ENCODE data around the gene TP53BP2. TPM values are rescaled to one million over a fixed set of nuclear protein-coding genes. Genes with fewer than 3 reads are reported as not detected.

The TP53BP2 gene
- total RNA-seq, 1 donor: 31.8 TPM

- Histone ChIP-seq H3K36me3 (ENCODE audit: insufficient read depth, low read length) (no peaks in the 10 kb centered on the region), H3K27me3 (ENCODE audit: insufficient read depth, low read length) (no peaks in the 10 kb centered on the region), H4K20me1 (ENCODE audit: insufficient read depth, low read length) (peaks cover 33% of the 10 kb centered on the region), H3K4me2 (ENCODE audit: insufficient read depth, low read length) (no peak overlapping the region), H3K4me3 (ENCODE audit: insufficient read depth, low read length) (no peak overlapping the region), H3K9me3 (ENCODE audit: low read depth, low read length) (no peaks in the 10 kb centered on the region), H2AFZ (ENCODE audit: low read length) (no peak overlapping the region), H3K27ac (ENCODE audit: low read depth, low read length) (no peak overlapping the region), H3K4me1 (ENCODE audit: insufficient read depth, low read length) (peaks cover 31% of the 10 kb centered on the region), H3K79me2 (ENCODE audit: insufficient read depth, low read length) (peaks cover 95% of the 10 kb centered on the region)
- TF ChIP-seq CTCF (IDR thresholded peaks at IDR 0.05; ENCODE audit: extremely low read depth, low read depth, low read length): no peak
- no peak for DNase-seq (ENCODE audit: insufficient read length, low spot score, missing footprints)
Measured at GRCh38 chr1:223840254-223840653, 5.5 kb downstream of the TP53BP2 start.

- no peaks in the 10 kb centered on the region for H3K36me3 ChIP-seq (ENCODE audit: insufficient read depth, low read length)
- no peaks in the 10 kb centered on the region for H3K27me3 ChIP-seq (ENCODE audit: insufficient read depth, low read length)
- H3K79me2 ChIP-seq (ENCODE audit: insufficient read depth, low read length): peaks cover 96% of the 10 kb centered on the region
- no peak overlapping the region for H3K4me3 ChIP-seq (ENCODE audit: insufficient read depth, low read length)
- no peak overlapping the region for H3K4me2 ChIP-seq (ENCODE audit: insufficient read depth, low read length)
- H2AFZ ChIP-seq (ENCODE audit: low read length): no peak overlapping the region
- H3K27ac ChIP-seq (ENCODE audit: low read depth, low read length): no peak overlapping the region
- H4K20me1 ChIP-seq (ENCODE audit: insufficient read depth, low read length): peaks cover 41% of the 10 kb centered on the region
- TF ChIP-seq CTCF (IDR thresholded peaks at IDR 0.05; ENCODE audit: extremely low read depth, low read depth, low read length): no peak
- peaks cover 33% of the 10 kb centered on the region for H3K4me1 ChIP-seq (ENCODE audit: insufficient read depth, low read length)
- no peak for DNase-seq (ENCODE audit: insufficient read length, low spot score, missing footprints)
- no peaks in the 10 kb centered on the region for H3K9me3 ChIP-seq (ENCODE audit: low read depth, low read length)
Measured at GRCh38 chr1:223838125-223838854, 7.5 kb downstream of the TP53BP2 start.

- Histone ChIP-seq H3K4me3 (ENCODE audit: insufficient read depth, low read length) (no peak overlapping the region), H3K4me1 (ENCODE audit: insufficient read depth, low read length) (peaks cover 36% of the 10 kb centered on the region), H3K27ac (ENCODE audit: low read depth, low read length) (no peak overlapping the region), H2AFZ (ENCODE audit: low read length) (no peak overlapping the region), H3K79me2 (ENCODE audit: insufficient read depth, low read length) (peaks cover 96% of the 10 kb centered on the region), H3K27me3 (ENCODE audit: insufficient read depth, low read length) (no peaks in the 10 kb centered on the region), H3K36me3 (ENCODE audit: insufficient read depth, low read length) (no peaks in the 10 kb centered on the region), H4K20me1 (ENCODE audit: insufficient read depth, low read length) (peaks cover 42% of the 10 kb centered on the region), H3K9me3 (ENCODE audit: low read depth, low read length) (no peaks in the 10 kb centered on the region), H3K4me2 (ENCODE audit: insufficient read depth, low read length) (no peak overlapping the region)
- no peak for TF ChIP-seq CTCF (IDR thresholded peaks at IDR 0.05; ENCODE audit: extremely low read depth, low read depth, low read length)
- no peak for DNase-seq (ENCODE audit: insufficient read length, low spot score, missing footprints)
Measured at GRCh38 chr1:223837687-223838086, 8.1 kb downstream of the TP53BP2 start.

- H4K20me1 ChIP-seq (ENCODE audit: insufficient read depth, low read length): peaks cover 45% of the 10 kb centered on the region
- no peak overlapping the region for H3K27ac ChIP-seq (ENCODE audit: low read depth, low read length)
- H3K9me3 ChIP-seq (ENCODE audit: low read depth, low read length): no peaks in the 10 kb centered on the region
- H3K4me2 ChIP-seq (ENCODE audit: insufficient read depth, low read length): no peak overlapping the region
- no peaks in the 10 kb centered on the region for H3K36me3 ChIP-seq (ENCODE audit: insufficient read depth, low read length)
- H3K4me1 ChIP-seq (ENCODE audit: insufficient read depth, low read length): peaks cover 41% of the 10 kb centered on the region
- no peaks in the 10 kb centered on the region for H3K27me3 ChIP-seq (ENCODE audit: insufficient read depth, low read length)
- no peak for DNase-seq (ENCODE audit: insufficient read length, low spot score, missing footprints)
- H2AFZ ChIP-seq (ENCODE audit: low read length): no peak overlapping the region
- H3K4me3 ChIP-seq (ENCODE audit: insufficient read depth, low read length): no peak overlapping the region
- H3K79me2 ChIP-seq (ENCODE audit: insufficient read depth, low read length): peaks cover 93% of the 10 kb centered on the region
- TF ChIP-seq CTCF (IDR thresholded peaks at IDR 0.05; ENCODE audit: extremely low read depth, low read depth, low read length): no peak
Measured at GRCh38 chr1:223837206-223837605, 8.5 kb downstream of the TP53BP2 start.
